MM.1S (cell line): ENCODE measurements around the gene RTL9.

Experiments
- CTCF ChIP-seq: fragments of 300-600 bp; sonication (generic); IDR thresholded peaks from 2 replicates; pipeline ENCODE4 v1.5.1; 2016; ENCODE audit warnings: antibody characterized with exemption, low read length, mixed read lengths
- EZH2 ChIP-seq: fragments of 300-600 bp; sonication (generic); optimal IDR thresholded peaks from 2 replicates; pipeline ENCODE3; 2017; ENCODE audit warnings: low read depth, mild to moderate bottlenecking, antibody characterized with exemption, low read length, mixed read lengths
- EZH2phosphoT487 ChIP-seq: fragments of 300-600 bp; sonication (generic); IDR thresholded peaks from 2 replicates; pipeline ENCODE4 v1.6.1; 2018; ENCODE audit warnings: antibody characterized with exemption, low read length

- TF ChIP-seq EZH2 = no peak
- no peak for TF ChIP-seq CTCF
- no peak for TF ChIP-seq EZH2phosphoT487
These were observed 14.7 kb downstream of the RTL9 start for GRCh38 chrX:110373310-110373709.
